Left ventricle myocardium inferior (tissue), 1 donor: Measurements from ENCODE around the gene RTF1. TPM values are rescaled to one million over a fixed set of nuclear protein-coding genes. Genes with fewer than 3 reads are reported as not detected.

ENCODE experiments used
- DNase-seq: peaks from one replicate; pipeline ENCODE4 v3.0.0-alpha.2; 2020
- H3K27ac ChIP-seq: fragments of 200-600 bp; replicated peaks from 2 replicates; pipeline ENCODE4 v1.8.0; 2021
- H3K27me3 ChIP-seq: fragments of 200-600 bp; 2 replicates; pipeline ENCODE4 v1.8.0; 2021; ENCODE audit warnings: low read depth
- H3K36me3 ChIP-seq: fragments of 200-600 bp; 2 replicates; pipeline ENCODE4 v1.8.0; 2021
- H3K4me1 ChIP-seq: fragments of 200-600 bp; 2 replicates; pipeline ENCODE4 v1.8.0; 2021
- H3K4me3 ChIP-seq: fragments of 200-600 bp; 2 replicates; pipeline ENCODE4 v1.8.0; 2021; ENCODE audit warnings: mild to moderate bottlenecking, moderate library complexity
- H3K9me3 ChIP-seq: fragments of 200-600 bp; replicated peaks from 2 replicates; pipeline ENCODE4 v1.8.0; 2021
- CTCF ChIP-seq: fragments of 200-600 bp; IDR thresholded peaks from 2 replicates; pipeline ENCODE4 v1.8.0; 2021; ENCODE audit warnings: antibody characterized with exemption, mild to moderate bottlenecking, borderline replicate concordance
- intact Hi-C: fragments of 100-400 bp; cut with micrococcal nuclease; formaldehyde crosslinking; loops from one replicate; pipeline ENCODE4 v1.11.0; 2022
- total RNA-seq: library from RNA; stranded (reverse); fragmentation: NEBNext Ultra II Directional; extraction: Animal tissue kit (Norgen Biotek cat#: 25700); gene quantifications from one replicate; pipeline ENCODE4 v1.2.1, GENCODE V29; 2021
- donor health status: DM: no; HTN: yes; CAD: no; lungs with severe emphysema.

RTF1 gene
- total RNA-seq, 1 donor from 2014 or later: 23.4 TPM

- Histone ChIP-seq H3K36me3 (peaks cover 41% of the 10 kb centered on the region), H3K27ac (no peak overlapping the region), H3K9me3 (no peaks in the 10 kb centered on the region), H3K4me3 (no peak overlapping the region), H3K4me1 (no peaks in the 10 kb centered on the region), H3K27me3 (no peaks in the 10 kb centered on the region)
- no peak for TF ChIP-seq CTCF
- no peak for DNase-seq
- intact Hi-C loops: no loop called here
Measured at GRCh38 chr15:41521614-41522013, 104.7 kb downstream of the RTF1 start.

GRCh38 chr15:41523097-41523496 lies 106.2 kb downstream of the RTF1 start:
- Histone ChIP-seq H3K4me3 (no peak overlapping the region), H3K36me3 (peaks cover 43% of the 10 kb centered on the region), H3K4me1 (no peaks in the 10 kb centered on the region), H3K27ac (no peak overlapping the region), H3K27me3 (no peaks in the 10 kb centered on the region), H3K9me3 (no peaks in the 10 kb centered on the region)
- intact Hi-C loops: no loop called here
- no peak for TF ChIP-seq CTCF
- DNase-seq: no peak

- no peak for TF ChIP-seq CTCF
- Histone ChIP-seq H3K9me3 (no peaks in the 10 kb centered on the region), H3K4me1 (no peaks in the 10 kb centered on the region), H3K27ac (no peak overlapping the region), H3K4me3 (no peak overlapping the region), H3K27me3 (no peaks in the 10 kb centered on the region), H3K36me3 (peaks cover 94% of the 10 kb centered on the region)
- no peak for DNase-seq
- intact Hi-C loops: no loop called here
Measured at GRCh38 chr15:41530363-41530956, 113.6 kb downstream of the RTF1 start.

Other genes starting within 250 kb of the RTF1 start
- not detected for gene EXD1, start 186.3 kb upstream of the RTF1 start, total RNA-seq
- 124 TPM for gene CHP1, start 185.8 kb upstream of the RTF1 start, total RNA-seq
- gene OIP5, start 84.5 kb upstream of the RTF1 start, total RNA-seq: 0.19 TPM
- gene NUSAP1, start 84.2 kb upstream of the RTF1 start, total RNA-seq: 2.6 TPM
- 61.2 TPM for gene NDUFAF1, start 14.6 kb upstream of the RTF1 start, total RNA-seq
- gene ITPKA, start 76.8 kb downstream of the RTF1 start, total RNA-seq: 1.9 TPM
- 1.2 TPM for gene LTK, start 96.7 kb downstream of the RTF1 start, total RNA-seq
- gene RPAP1, start 127.2 kb downstream of the RTF1 start, total RNA-seq: 25.6 TPM
- gene TYRO3, start 142.1 kb downstream of the RTF1 start, total RNA-seq: 3.3 TPM
- 29.6 TPM for gene MGA, start 243.3 kb downstream of the RTF1 start, total RNA-seq